ENCODE results near the gene CRYGN. TPM values are rescaled to one million over a fixed set of nuclear protein-coding genes. Genes with fewer than 3 reads are reported as not detected.

Gene CRYGN, protein sequence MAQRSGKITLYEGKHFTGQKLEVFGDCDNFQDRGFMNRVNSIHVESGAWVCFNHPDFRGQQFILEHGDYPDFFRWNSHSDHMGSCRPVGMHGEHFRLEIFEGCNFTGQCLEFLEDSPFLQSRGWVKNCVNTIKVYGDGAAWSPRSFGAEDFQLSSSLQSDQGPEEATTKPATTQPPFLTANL
- total RNA-seq = under 1 TPM in 1 of 2 donors, not detected in 1; under 0.01 TPM
- under 1 TPM in 1 of 2 donors, not detected in 1; 0.02 TPM for polyA plus RNA-seq

- WGBS = 18% methylated on average over 51 of the region's 51 CpGs
- H3K36me3 ChIP-seq (ENCODE audit: control insufficient read depth in 4 of 4, insufficient read depth in 3 of 4, low read depth in 1 of 4, low read length in 3 of 4) = no peaks in the 10 kb centered on the region
- H3K27ac ChIP-seq (ENCODE audit: low read depth in 1 of 2, low read length in 2 of 2) = no peak within 1 kb of the TSS
- no peaks in the 10 kb centered on the region for H3K27me3 ChIP-seq (ENCODE audit: control insufficient read depth in 4 of 4, insufficient read depth in 4 of 4, low read length in 3 of 4)
- peaks cover 0 to 5% (median under 1%) of the 10 kb centered on the region in 4 donors for H3K4me1 ChIP-seq (ENCODE audit: control insufficient read depth in 4 of 4, insufficient read depth in 4 of 4, low read length in 3 of 4)
- TF ChIP-seq RXRA (IDR thresholded peaks at IDR 0.05) (no peak), FOXA1 (IDR thresholded peaks at IDR 0.05) (no peak), HNF4A (conservative IDR thresholded peaks at IDR 0.05) (no peak), RAD21 (IDR thresholded peaks at IDR 0.05) (no peak), MAX (IDR thresholded peaks at IDR 0.05) (no peak), ZBTB33 (IDR thresholded peaks at IDR 0.05) (no peak), TAF1 (conservative IDR thresholded peaks at IDR 0.05) (no peak), GABPA (IDR thresholded peaks at IDR 0.05 in 1 of 2, conservative IDR thresholded peaks at IDR 0.05 in 1 of 2) (no peak), JUND (IDR thresholded peaks at IDR 0.05) (no peak), YY1 (IDR thresholded peaks at IDR 0.05) (no peak), NR2F2 (IDR thresholded peaks at IDR 0.05) (no peak)
- TF ChIP-seq, protein P1, sequence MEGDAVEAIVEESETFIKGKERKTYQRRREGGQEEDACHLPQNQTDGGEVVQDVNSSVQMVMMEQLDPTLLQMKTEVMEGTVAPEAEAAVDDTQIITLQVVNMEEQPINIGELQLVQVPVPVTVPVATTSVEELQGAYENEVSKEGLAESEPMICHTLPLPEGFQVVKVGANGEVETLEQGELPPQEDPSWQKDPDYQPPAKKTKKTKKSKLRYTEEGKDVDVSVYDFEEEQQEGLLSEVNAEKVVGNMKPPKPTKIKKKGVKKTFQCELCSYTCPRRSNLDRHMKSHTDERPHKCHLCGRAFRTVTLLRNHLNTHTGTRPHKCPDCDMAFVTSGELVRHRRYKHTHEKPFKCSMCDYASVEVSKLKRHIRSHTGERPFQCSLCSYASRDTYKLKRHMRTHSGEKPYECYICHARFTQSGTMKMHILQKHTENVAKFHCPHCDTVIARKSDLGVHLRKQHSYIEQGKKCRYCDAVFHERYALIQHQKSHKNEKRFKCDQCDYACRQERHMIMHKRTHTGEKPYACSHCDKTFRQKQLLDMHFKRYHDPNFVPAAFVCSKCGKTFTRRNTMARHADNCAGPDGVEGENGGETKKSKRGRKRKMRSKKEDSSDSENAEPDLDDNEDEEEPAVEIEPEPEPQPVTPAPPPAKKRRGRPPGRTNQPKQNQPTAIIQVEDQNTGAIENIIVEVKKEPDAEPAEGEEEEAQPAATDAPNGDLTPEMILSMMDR (IDR thresholded peaks at IDR 0.05; ENCODE audit: low read depth, low read length, missing input control) = no peak
- TF ChIP-seq, protein P2, sequence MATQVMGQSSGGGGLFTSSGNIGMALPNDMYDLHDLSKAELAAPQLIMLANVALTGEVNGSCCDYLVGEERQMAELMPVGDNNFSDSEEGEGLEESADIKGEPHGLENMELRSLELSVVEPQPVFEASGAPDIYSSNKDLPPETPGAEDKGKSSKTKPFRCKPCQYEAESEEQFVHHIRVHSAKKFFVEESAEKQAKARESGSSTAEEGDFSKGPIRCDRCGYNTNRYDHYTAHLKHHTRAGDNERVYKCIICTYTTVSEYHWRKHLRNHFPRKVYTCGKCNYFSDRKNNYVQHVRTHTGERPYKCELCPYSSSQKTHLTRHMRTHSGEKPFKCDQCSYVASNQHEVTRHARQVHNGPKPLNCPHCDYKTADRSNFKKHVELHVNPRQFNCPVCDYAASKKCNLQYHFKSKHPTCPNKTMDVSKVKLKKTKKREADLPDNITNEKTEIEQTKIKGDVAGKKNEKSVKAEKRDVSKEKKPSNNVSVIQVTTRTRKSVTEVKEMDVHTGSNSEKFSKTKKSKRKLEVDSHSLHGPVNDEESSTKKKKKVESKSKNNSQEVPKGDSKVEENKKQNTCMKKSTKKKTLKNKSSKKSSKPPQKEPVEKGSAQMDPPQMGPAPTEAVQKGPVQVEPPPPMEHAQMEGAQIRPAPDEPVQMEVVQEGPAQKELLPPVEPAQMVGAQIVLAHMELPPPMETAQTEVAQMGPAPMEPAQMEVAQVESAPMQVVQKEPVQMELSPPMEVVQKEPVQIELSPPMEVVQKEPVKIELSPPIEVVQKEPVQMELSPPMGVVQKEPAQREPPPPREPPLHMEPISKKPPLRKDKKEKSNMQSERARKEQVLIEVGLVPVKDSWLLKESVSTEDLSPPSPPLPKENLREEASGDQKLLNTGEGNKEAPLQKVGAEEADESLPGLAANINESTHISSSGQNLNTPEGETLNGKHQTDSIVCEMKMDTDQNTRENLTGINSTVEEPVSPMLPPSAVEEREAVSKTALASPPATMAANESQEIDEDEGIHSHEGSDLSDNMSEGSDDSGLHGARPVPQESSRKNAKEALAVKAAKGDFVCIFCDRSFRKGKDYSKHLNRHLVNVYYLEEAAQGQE (IDR thresholded peaks at IDR 0.05) = no peak
- TF ChIP-seq, protein P3, sequence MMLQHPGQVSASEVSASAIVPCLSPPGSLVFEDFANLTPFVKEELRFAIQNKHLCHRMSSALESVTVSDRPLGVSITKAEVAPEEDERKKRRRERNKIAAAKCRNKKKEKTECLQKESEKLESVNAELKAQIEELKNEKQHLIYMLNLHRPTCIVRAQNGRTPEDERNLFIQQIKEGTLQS (IDR thresholded peaks at IDR 0.05) = no peak
- no peak within 1 kb of the TSS for H3K9ac ChIP-seq (ENCODE audit: low read depth in 1 of 2, low read length in 2 of 2)
- no peaks in the 10 kb centered on the region for H3K9me3 ChIP-seq (ENCODE audit: control insufficient read depth in 4 of 4, low read length in 3 of 4)
- DNase-seq (ENCODE audit: low spot score) = no peak
- peak within 1 kb of the TSS in 1 of 3 donors; percentile 29 for H3K4me3 ChIP-seq (ENCODE audit: low read depth in 1 of 3, low read length in 3 of 3)
These were observed at the start of gene CRYGN for GRCh38 chr7:151439855-151440798. Gene CRYGN (minus strand): TSS chr7:151440141. CDS start chr7:151439917, 224 bp downstream.

Data from liver (tissue), 9 donors.